Esophagus squamous epithelium (tissue), 5 donors: Measurements from ENCODE around the gene SRSF2. TPM values are rescaled to one million over a fixed set of nuclear protein-coding genes. Genes with fewer than 3 reads are reported as not detected.

ENCODE experiments used
- DNase-seq: peaks from one replicate; lab custom pipeline; 2025; lab: John Stamatoyannopoulos, UW
- H3K27ac ChIP-seq, 4 donors: fragments of 200-600 bp; sonication (generic); one replicate each; pipeline ENCODE4 v1.5.1; 2016 to 2019; ENCODE audit warnings: mild to moderate bottlenecking in 1 of 4
- H3K27me3 ChIP-seq, 4 donors: fragments of 200-600 bp; sonication (generic); 1 replicate in 3 of 4; 2 replicates in 1 of 4; pipeline versions ENCODE4 v1.5.1 to v1.6.0; 2017 to 2021; ENCODE audit warnings: antibody characterized with exemption in 1 of 4
- H3K36me3 ChIP-seq, 3 donors: fragments of 200-600 bp; sonication (generic); one replicate each; pipeline ENCODE4 v1.5.1; 2016 to 2019
- H3K4me1 ChIP-seq, 3 donors: fragments of 200-600 bp; sonication (generic); one replicate each; pipeline ENCODE4 v1.5.1; 2017 to 2019
- H3K4me3 ChIP-seq, 4 donors: fragments of 200-600 bp; sonication (generic); 1 replicate in 3 of 4; 2 replicates in 1 of 4; pipeline ENCODE4 v1.5.1; 2016 to 2019; ENCODE audit warnings: mild to moderate bottlenecking in 2 of 4, moderate library complexity in 1 of 4
- H3K9me3 ChIP-seq, 3 donors: fragments of 200-600 bp; sonication (generic); one replicate each; pipeline ENCODE4 v1.5.1; 2016 to 2019
- POLR2A ChIP-seq, 4 donors: fragments of 450-650 bp; IDR thresholded peaks; one replicate each; pipeline ENCODE4 v1.6.1; 2017; ENCODE audit warnings: antibody characterized with exemption in 4 of 4, mild to moderate bottlenecking in 4 of 4, moderate library complexity in 3 of 4
- WGBS, 2 donors: methylation state at CpG; one replicate each; pipeline ENCODE4 v1.1.5; 2018; 5-methylcytosine and 5-hydroxymethylcytosine counted together
- intact Hi-C: fragments of 100-400 bp; cut with DNase I; formaldehyde crosslinking; loops from one replicate; pipeline ENCODE4 v1.15.0; 2022
- total RNA-seq, 4 donors: library from RNA; depleted of rRNA; stranded (reverse); fragments of >200 nt; gene quantifications; one replicate each; pipeline ENCODE4 v1.1.0, GENCODE V29; 2016
- TF ChIP-seq, protein P1 (sequence below), 6 experiments: fragments of 450-650 bp in 4 of 6; fragments of 200-600 bp in 2 of 6; sonication (generic) in 2 of 6; IDR thresholded peaks; one replicate each; pipeline ENCODE4 v1.5.1; 2016 to 2019; ENCODE audit warnings: antibody characterized with exemption in 6 of 6, mild to moderate bottlenecking in 4 of 6, moderate library complexity in 4 of 6
- donor health status: DM: yes; HTN: yes; CAD: no.

Gene SRSF2
- total RNA-seq, 4 donors from 2014 or later = 203 to 286 (median 233) TPM

DNA sequence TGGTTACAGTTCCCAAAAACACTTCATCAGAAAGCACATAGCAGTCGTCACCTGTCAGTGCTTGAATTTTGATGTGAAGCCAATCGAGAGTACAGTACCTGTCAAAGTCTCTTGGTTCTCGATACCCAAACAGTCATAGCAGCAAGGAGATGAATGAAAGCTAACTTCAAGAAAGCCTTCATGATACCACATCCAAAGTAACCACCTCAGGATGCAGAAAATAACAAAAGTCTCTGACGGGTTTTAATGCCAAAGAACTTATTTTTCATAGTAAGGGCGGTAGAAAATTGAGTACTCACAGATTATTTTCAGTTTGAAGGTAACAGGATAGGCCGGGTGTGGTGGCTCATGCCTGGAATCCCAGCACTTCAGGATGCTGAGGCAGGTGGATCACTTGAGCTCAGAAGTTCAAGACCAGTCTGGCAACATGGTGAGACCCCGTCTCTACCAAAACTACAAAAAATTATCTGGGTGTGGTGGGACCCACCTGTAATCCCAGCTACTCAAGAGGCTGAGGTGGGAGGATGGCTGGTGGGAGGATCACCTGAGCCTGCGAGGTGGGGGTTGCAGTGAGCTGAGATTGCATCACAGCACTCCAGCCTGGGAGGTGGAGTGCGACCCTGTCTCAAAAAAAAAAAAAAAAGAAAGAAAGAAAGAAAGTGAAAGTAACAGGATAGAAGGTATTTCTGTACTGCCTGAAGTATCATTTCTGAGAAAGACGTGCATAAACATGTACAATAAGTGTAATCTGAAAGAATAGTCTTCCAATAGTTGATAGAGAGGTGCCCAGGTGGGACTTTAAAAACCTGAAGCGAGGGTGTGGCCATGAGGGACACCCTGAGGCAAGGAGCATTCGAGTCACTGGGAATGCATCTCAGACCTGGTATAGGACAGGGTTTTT, 16.2 kb upstream of the SRSF2 start:
- Histone ChIP-seq H3K36me3 (peaks cover 0 to 69% (median 6%) of the 10 kb centered on the region in 3 donors), H3K4me1 (peaks cover 0 to 25% (median 6%) of the 10 kb centered on the region in 3 donors), H3K27me3 (no peaks in the 10 kb centered on the region), H3K9me3 (no peaks in the 10 kb centered on the region), H3K27ac (peak overlapping the region; percentile 56 to 75 (median 72)), H3K4me3 (peak overlapping the region in 3 of 4 donors; percentile 13 to 42 (median 13))
- DNase-seq = no peak
- intact Hi-C loops = no loop called here
- 31 to 40% methylated on average over 12 of the region's 12 CpGs for WGBS, 2 donors
- TF ChIP-seq POLR2A (IDR thresholded peaks at IDR 0.05) = no peak
- TF ChIP-seq, protein P1, sequence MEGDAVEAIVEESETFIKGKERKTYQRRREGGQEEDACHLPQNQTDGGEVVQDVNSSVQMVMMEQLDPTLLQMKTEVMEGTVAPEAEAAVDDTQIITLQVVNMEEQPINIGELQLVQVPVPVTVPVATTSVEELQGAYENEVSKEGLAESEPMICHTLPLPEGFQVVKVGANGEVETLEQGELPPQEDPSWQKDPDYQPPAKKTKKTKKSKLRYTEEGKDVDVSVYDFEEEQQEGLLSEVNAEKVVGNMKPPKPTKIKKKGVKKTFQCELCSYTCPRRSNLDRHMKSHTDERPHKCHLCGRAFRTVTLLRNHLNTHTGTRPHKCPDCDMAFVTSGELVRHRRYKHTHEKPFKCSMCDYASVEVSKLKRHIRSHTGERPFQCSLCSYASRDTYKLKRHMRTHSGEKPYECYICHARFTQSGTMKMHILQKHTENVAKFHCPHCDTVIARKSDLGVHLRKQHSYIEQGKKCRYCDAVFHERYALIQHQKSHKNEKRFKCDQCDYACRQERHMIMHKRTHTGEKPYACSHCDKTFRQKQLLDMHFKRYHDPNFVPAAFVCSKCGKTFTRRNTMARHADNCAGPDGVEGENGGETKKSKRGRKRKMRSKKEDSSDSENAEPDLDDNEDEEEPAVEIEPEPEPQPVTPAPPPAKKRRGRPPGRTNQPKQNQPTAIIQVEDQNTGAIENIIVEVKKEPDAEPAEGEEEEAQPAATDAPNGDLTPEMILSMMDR (IDR thresholded peaks at IDR 0.05) = no peak

DNA sequence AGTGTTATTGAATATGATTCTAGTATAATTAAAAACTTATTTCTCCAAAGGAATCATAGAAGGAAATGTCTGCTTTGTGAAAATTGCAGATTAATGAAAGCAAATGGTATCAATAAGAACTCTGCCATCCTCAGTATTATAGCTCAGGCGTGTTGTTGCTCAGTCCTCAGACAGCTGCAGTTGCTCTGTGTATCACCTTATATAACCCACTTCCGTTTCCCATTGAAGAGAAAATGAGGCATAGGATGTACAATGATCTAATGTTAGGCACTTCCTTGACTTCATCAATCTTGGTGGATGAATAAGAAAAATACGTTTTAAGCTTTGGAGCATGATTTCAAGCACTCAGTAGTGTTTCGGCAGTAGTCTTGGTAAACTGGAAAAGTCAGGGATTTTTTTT, 14.9 kb upstream of the SRSF2 start:
- WGBS, 2 donors = 62 to 72% methylated on average over 4 of the region's 4 CpGs
- peak overlapping the region in 2 of 4 donors; percentile 39 to 71 for H3K27ac ChIP-seq
- peaks cover 0 to 25% (median 6%) of the 10 kb centered on the region in 3 donors for H3K4me1 ChIP-seq
- no peak for DNase-seq
- H3K36me3 ChIP-seq = peaks cover 0 to 69% (median 6%) of the 10 kb centered on the region in 3 donors
- H3K9me3 ChIP-seq = no peaks in the 10 kb centered on the region
- H3K4me3 ChIP-seq = no peak overlapping the region
- TF ChIP-seq, protein P1 (IDR thresholded peaks at IDR 0.05) = no peak
- no peak for TF ChIP-seq POLR2A (IDR thresholded peaks at IDR 0.05)
- H3K27me3 ChIP-seq = no peaks in the 10 kb centered on the region
- intact Hi-C loops = no loop called here

DNA sequence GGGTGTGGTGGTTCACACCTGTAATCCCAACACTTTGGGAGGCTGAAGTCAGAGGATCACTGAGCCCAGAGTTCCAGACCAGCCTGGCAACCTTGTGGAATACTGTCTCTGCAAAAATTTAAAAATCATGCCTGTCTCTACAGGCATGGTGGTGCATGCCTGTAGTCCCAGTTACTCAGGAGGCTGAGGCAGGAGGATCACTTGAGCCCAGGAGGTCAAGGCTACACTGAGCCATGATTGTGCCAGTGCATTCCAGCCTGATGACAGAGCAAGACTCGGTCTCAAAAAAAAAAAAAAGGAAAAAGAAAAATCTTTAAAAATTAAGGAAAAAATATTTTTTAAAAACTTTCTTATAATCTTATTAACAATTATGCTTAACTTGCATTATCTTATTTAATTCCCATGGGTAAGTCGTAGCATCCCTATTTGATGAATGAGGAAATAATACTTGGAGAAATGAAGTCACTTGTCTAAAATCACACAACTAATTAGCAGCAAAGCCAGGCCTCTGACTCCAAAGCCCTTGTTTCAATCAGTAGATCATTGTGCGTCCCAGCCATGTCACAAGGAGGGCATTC, 14.4 kb upstream of the SRSF2 start:
- Histone ChIP-seq H3K4me1 (peaks cover 0 to 25% (median 6%) of the 10 kb centered on the region in 3 donors), H3K4me3 (no peak overlapping the region), H3K27me3 (no peaks in the 10 kb centered on the region), H3K27ac (peak overlapping the region in 2 of 4 donors; percentile 39 to 71), H3K9me3 (no peaks in the 10 kb centered on the region), H3K36me3 (peaks cover 0 to 69% (median 6%) of the 10 kb centered on the region in 3 donors)
- TF ChIP-seq POLR2A (IDR thresholded peaks at IDR 0.05) = no peak
- TF ChIP-seq, protein P1 (IDR thresholded peaks at IDR 0.05) = no peak
- intact Hi-C loops = no loop called here
- 88 to 90% methylated on average over 3 of the region's 3 CpGs for WGBS, 2 donors
- DNase-seq = no peak

DNA sequence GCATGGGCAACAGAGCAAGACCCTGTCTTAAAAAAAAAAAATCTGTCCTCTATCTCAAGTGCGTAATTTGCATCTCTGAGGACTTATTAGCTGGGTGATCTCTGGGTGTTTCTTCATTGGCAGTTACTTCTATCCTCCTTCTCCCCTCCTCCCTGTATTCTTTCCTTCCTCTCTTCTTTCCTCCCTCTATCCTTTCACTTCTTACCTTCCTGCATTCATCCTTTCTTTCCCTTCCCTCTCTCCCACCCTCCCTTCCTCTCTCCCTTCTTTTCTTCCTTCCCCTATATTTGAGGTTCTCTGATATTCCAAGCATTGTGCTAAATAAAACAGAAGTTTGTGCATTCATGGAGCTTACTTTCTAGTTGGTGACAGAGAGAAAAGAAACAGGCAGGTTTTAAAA, 11.5 kb upstream of the SRSF2 start:
- no peaks in the 10 kb centered on the region for H3K27me3 ChIP-seq
- intact Hi-C loops = no loop called here
- WGBS, 2 donors = 96 to 100% methylated on average over 1 of the region's 1 CpG
- no peak for DNase-seq
- no peaks in the 10 kb centered on the region for H3K9me3 ChIP-seq
- H3K4me1 ChIP-seq = peaks cover 0 to 14% (median 0%) of the 10 kb centered on the region in 3 donors
- peaks cover 0 to 75% (median 11%) of the 10 kb centered on the region in 3 donors for H3K36me3 ChIP-seq
- H3K4me3 ChIP-seq = no peak overlapping the region
- no peak for TF ChIP-seq POLR2A (IDR thresholded peaks at IDR 0.05)
- TF ChIP-seq, protein P1 (IDR thresholded peaks at IDR 0.05) = no peak
- H3K27ac ChIP-seq = no peak overlapping the region
